Tibial nerve (tissue), 3 donors: Measurements from ENCODE around the gene KCTD5.

Experiments used
- CTCF ChIP-seq, 5 experiments: fragments of 200-600 bp in 3 of 5; fragments of 450-650 bp in 2 of 5; sonication (generic) in 3 of 5; IDR thresholded peaks; one replicate each; pipeline ENCODE4 v1.5.1; 2016 to 2019; ENCODE audit warnings: antibody characterized with exemption in 5 of 5, mild to moderate bottlenecking in 3 of 5, moderate library complexity in 2 of 5
- POLR2A ChIP-seq, 2 donors: fragments of 450-650 bp; IDR thresholded peaks; one replicate each; pipeline ENCODE4 v1.6.1; 2017; ENCODE audit warnings: antibody characterized with exemption in 2 of 2, mild to moderate bottlenecking in 2 of 2, moderate library complexity in 2 of 2

DNA sequence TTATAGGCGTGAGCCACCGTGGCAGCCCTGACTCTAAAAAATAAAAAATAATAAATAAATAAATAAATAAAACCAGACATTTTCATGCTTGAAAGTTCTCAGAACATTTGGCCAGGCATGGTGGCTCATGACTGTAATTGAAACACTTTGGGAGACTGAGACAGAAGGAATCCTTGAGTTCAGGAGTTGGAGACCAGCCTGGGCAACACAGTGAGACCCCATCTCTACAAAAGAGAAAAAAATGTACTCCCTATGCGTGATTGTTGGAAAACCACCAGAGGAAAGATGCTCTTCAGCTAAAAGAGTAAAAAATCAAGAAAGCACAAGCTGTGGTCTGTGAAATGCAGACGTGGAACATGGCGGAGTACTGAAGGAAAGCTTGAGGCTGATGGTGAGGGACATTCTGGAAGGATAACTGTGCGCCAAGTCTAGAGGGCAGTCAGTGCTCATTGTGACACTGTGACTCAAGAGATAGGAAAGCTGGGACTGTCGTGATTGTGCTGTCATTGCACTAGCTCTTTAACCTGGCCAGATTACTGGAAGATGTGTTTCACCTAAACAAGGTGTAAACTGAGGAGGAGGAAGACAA, 41.9 kb downstream of the KCTD5 start:
- TF ChIP-seq CTCF (IDR thresholded peaks at IDR 0.05) (no peak), POLR2A (IDR thresholded peaks at IDR 0.05) (no peak)
